ENCODE measurements around the gene ZFYVE28. TPM values are rescaled to one million over a fixed set of nuclear protein-coding genes. Genes with fewer than 3 reads are reported as not detected.

The ZFYVE28 gene
- total and polyA plus RNA-seq, 2 of the 8 experiments (the other 6 are each of a cell fraction or from before 2014, with no cell fraction given) = 1.7 to 4.9 TPM

DNA sequence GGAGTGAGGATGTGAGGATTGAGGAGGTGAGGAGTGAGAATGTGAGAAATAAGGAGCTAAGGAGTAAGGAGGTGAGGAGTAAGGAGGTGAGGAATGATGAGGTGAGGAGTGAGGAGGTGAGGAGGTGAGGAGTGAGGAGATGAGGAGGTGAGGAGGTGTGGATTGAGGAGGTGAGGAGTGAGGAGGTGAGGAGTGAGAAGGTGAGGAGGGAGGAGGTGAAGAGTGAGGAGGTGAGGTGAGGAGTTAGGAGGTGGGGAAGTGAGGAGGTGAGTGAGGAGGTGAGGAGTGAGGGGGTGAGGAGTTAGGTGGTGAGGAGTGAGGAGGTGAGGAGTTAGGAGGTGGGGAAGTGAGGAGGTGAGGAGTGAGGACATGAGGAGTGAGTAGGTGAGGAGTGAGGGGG, 81.8 kb downstream of the ZFYVE28 start (continued):
- TF ChIP-seq CHD7 (IDR thresholded peaks at IDR 0.05; ENCODE audit: insufficient replicate concordance, low read length) = no peak
- no peak for TF ChIP-seq BCL11A (IDR thresholded peaks at IDR 0.05; ENCODE audit: low read depth in 2 of 2, low read length in 2 of 2)
- no peak for TF ChIP-seq CEBPB (IDR thresholded peaks at IDR 0.05; ENCODE audit: low read depth, low read length)
- no peak for TF ChIP-seq SP4 (IDR thresholded peaks at IDR 0.05; ENCODE audit: low read length)
- TF ChIP-seq POLR2AphosphoS5 (IDR thresholded peaks at IDR 0.05; ENCODE audit: low read depth, low read length) = no peak
- TF ChIP-seq TAF7 (optimal IDR thresholded peaks at IDR 0.05; ENCODE audit: borderline replicate concordance, low read depth, low read length) = no peak
- no peak for TF ChIP-seq SIX5 (IDR thresholded peaks at IDR 0.05; ENCODE audit: low read depth, low read length)
- no peak for TF ChIP-seq TCF12 (IDR thresholded peaks at IDR 0.05; ENCODE audit: low read depth, low read length)
- TF ChIP-seq MAFK (IDR thresholded peaks at IDR 0.05; ENCODE audit: low read depth, low read length) = no peak

Measured in H1 (cell line).